Spinal cord (tissue), 10 donors: ENCODE results near the gene KANSL1. TPM values are rescaled to one million over a fixed set of nuclear protein-coding genes. Genes with fewer than 3 reads are reported as not detected.
"Not testable (repeated sequence)": the region's sequence is repeated elsewhere in the genome, so short reads cannot be mapped to it uniquely, and the experiment has no call there.

Source experiments
- DNase-seq, 6 donors: peaks; one replicate each; pipeline versions ENCODE4 v3.0.0 to v3.0.0-alpha.2; 2013 to 2015; ENCODE audit warnings: low spot score in 6 of 6, low read depth in 4 of 6
- H3K27ac ChIP-seq: one replicate; pipeline ENCODE4 v1.5.1; 2013; ENCODE audit warnings: low read depth, low read length, control low read depth
- H3K27me3 ChIP-seq: one replicate; pipeline ENCODE4 v1.6.1; 2013; ENCODE audit warnings: low read length; ENCODE audit not compliant: control insufficient read depth, insufficient read depth
- H3K36me3 ChIP-seq: one replicate; pipeline ENCODE4 v1.6.1; 2013; ENCODE audit warnings: low read length; ENCODE audit not compliant: control insufficient read depth, insufficient read depth
- H3K4me1 ChIP-seq: one replicate; pipeline ENCODE4 v1.6.1; 2013; ENCODE audit warnings: low read length; ENCODE audit not compliant: control insufficient read depth, insufficient read depth
- H3K4me3 ChIP-seq: one replicate; pipeline ENCODE4 v1.5.1; 2013; ENCODE audit warnings: low read depth, low read length, control low read depth
- H3K9me3 ChIP-seq: one replicate; pipeline ENCODE4 v1.6.1; 2013; ENCODE audit warnings: low read length; ENCODE audit not compliant: control insufficient read depth, insufficient read depth
- WGBS: methylation state at CpG from one replicate; pipeline ENCODE4 v1.1.5; 2013; ENCODE audit warnings: missing lambda C conversion rate; ENCODE audit not compliant: insufficient coverage; 5-methylcytosine and 5-hydroxymethylcytosine counted together
- polyA plus RNA-seq, 2 donors: library from polyadenylated mRNA; unstranded; fragments of 120-200 nt; gene quantifications; one replicate each; pipeline ENCODE4 v1.2.1, GENCODE V29; 2013; ENCODE audit not compliant: insufficient read length in 2 of 2
- total RNA-seq, 2 donors: library from RNA; depleted of rRNA in 1 of 2; stranded (reverse); fragments of 120-200 nt in 1 of 2; fragments of >200 nt in 1 of 2; gene quantifications; one replicate each; pipeline versions ENCODE4 v1.2.3 to v1.2.4, GENCODE V29; 2013 to 2014
- donor health status: healthy.

KANSL1 gene
- total and polyA plus RNA-seq, 4 donors, result 49.4 to 117 (median 89.9) TPM

- Histone ChIP-seq H3K4me1 (peaks cover 9% of the 10 kb centered on the region), H3K9me3 (no peaks in the 10 kb centered on the region), H3K27me3 (no peaks in the 10 kb centered on the region), H3K4me3 (peak overlapping the region; percentile 59), H3K27ac (peak overlapping the region; percentile 89), H3K36me3 (peaks cover 3% of the 10 kb centered on the region)
- peak in 2 of 6 donors; percentile 74 to 81 for DNase-seq
- WGBS, result 59% methylated on average over 5 of the region's 9 CpGs
Observed at GRCh38 chr17:46194393-46195216, 1.4 kb upstream of the KANSL1 start.

- WGBS, result under 1% methylated on average over 49 of the region's 60 CpGs
- peaks cover 15% of the 10 kb centered on the region for H3K4me1 ChIP-seq
- H3K9me3 ChIP-seq, result no peaks in the 10 kb centered on the region
- peak overlapping the region; percentile 89 for H3K27ac ChIP-seq
- no peaks in the 10 kb centered on the region for H3K27me3 ChIP-seq
- H3K4me3 ChIP-seq, result peak overlapping the region; percentile 59
- peaks cover 3% of the 10 kb centered on the region for H3K36me3 ChIP-seq
- DNase-seq, result peak; percentile 77 to 99 (median 85)
Observed at GRCh38 chr17:46193626-46194392, 580 bp upstream of the KANSL1 start.

- Histone ChIP-seq H3K27ac (peak overlapping the region; percentile 98), H3K27me3 (no peaks in the 10 kb centered on the region), H3K4me3 (peak overlapping the region; percentile 93), H3K36me3 (peaks cover 3% of the 10 kb centered on the region), H3K4me1 (peaks cover 19% of the 10 kb centered on the region), H3K9me3 (no peaks in the 10 kb centered on the region)
- WGBS, result under 1% methylated on average over 43 of the region's 60 CpGs
- peak; percentile 51 to 95 (median 73) for DNase-seq
Observed at GRCh38 chr17:46192439-46193150, 634 bp downstream of the KANSL1 start.

GRCh38 chr17:46192189-46192438 lies 1.1 kb downstream of the KANSL1 start:
- no peaks in the 10 kb centered on the region for H3K27me3 ChIP-seq
- H3K36me3 ChIP-seq, result no peaks in the 10 kb centered on the region
- WGBS, result 0% methylated on average over 3 of the region's 7 CpGs
- peak overlapping the region; percentile 93 for H3K4me3 ChIP-seq
- H3K9me3 ChIP-seq, result no peaks in the 10 kb centered on the region
- H3K27ac ChIP-seq, result peak overlapping the region; percentile 98
- no peak for DNase-seq
- peaks cover 17% of the 10 kb centered on the region for H3K4me1 ChIP-seq

GRCh38 chr17:46191322-46192188 lies 1.7 kb downstream of the KANSL1 start:
- Histone ChIP-seq H3K9me3 (no peaks in the 10 kb centered on the region), H3K4me1 (peaks cover 20% of the 10 kb centered on the region), H3K27ac (peak overlapping the region; percentile 98), H3K36me3 (no peaks in the 10 kb centered on the region), H3K27me3 (no peaks in the 10 kb centered on the region), H3K4me3 (peak overlapping the region; percentile 93)
- no CpG with 5 or more reads among the region's 20 CpGs for WGBS
- DNase-seq, result peak in 3 of 6 donors; percentile 69 to 82 (median 71)

GRCh38 chr17:46190763-46191162 lies 2.5 kb downstream of the KANSL1 start:
- H3K4me3 ChIP-seq, result peak overlapping the region; percentile 93
- WGBS, result no CpG with 5 or more reads among the region's 4 CpGs
- H3K9me3 ChIP-seq, result no peaks in the 10 kb centered on the region
- peaks cover 21% of the 10 kb centered on the region for H3K4me1 ChIP-seq
- no peak for DNase-seq
- H3K27ac ChIP-seq, result peak overlapping the region; percentile 15
- H3K27me3 ChIP-seq, result no peaks in the 10 kb centered on the region
- no peaks in the 10 kb centered on the region for H3K36me3 ChIP-seq

GRCh38 chr17:46186827-46187235 lies 6.4 kb downstream of the KANSL1 start:
- H3K36me3 ChIP-seq, H3K4me3 ChIP-seq, H3K9me3 ChIP-seq, H3K27me3 ChIP-seq, H3K27ac ChIP-seq: not testable (repeated sequence)
- WGBS, result 100% methylated on average over 3 of the region's 3 CpGs
- peak in 1 of 6 donors; percentile 19 for DNase-seq
- peaks cover 33% of the 10 kb centered on the region for H3K4me1 ChIP-seq

- H3K4me3 ChIP-seq, result no peak overlapping the region
- no peaks in the 10 kb centered on the region for H3K27me3 ChIP-seq
- H3K36me3 ChIP-seq, result peaks cover 4% of the 10 kb centered on the region
- H3K9me3 ChIP-seq, result no peaks in the 10 kb centered on the region
- no peak for DNase-seq
- peaks cover 41% of the 10 kb centered on the region for H3K4me1 ChIP-seq
- WGBS, result 80% methylated on average over 7 of the region's 7 CpGs
- H3K27ac ChIP-seq, result no peak overlapping the region
Observed at GRCh38 chr17:46184696-46185095, 8.5 kb downstream of the KANSL1 start.

GRCh38 chr17:46183383-46183782 lies 9.8 kb downstream of the KANSL1 start:
- H3K27me3 ChIP-seq, H3K36me3 ChIP-seq, H3K27ac ChIP-seq, H3K4me3 ChIP-seq, DNase-seq, H3K9me3 ChIP-seq: not testable (repeated sequence)
- 75% methylated on average over 7 of the region's 7 CpGs for WGBS
- H3K4me1 ChIP-seq, result peaks cover 33% of the 10 kb centered on the region
